Activated CD8-positive, alpha-beta memory T cell treated with anti-CD3 and anti-CD28 coated beads, Interleukin-2, amount 50 U/mL, for 48 hours (primary cell): Measurements from ENCODE around the gene SEMA6A.

ENCODE experiments used
- DNase-seq: peaks from one replicate; pipeline ENCODE4 v3.0.0-alpha.2; 2020

Gene SEMA6A

DNA sequence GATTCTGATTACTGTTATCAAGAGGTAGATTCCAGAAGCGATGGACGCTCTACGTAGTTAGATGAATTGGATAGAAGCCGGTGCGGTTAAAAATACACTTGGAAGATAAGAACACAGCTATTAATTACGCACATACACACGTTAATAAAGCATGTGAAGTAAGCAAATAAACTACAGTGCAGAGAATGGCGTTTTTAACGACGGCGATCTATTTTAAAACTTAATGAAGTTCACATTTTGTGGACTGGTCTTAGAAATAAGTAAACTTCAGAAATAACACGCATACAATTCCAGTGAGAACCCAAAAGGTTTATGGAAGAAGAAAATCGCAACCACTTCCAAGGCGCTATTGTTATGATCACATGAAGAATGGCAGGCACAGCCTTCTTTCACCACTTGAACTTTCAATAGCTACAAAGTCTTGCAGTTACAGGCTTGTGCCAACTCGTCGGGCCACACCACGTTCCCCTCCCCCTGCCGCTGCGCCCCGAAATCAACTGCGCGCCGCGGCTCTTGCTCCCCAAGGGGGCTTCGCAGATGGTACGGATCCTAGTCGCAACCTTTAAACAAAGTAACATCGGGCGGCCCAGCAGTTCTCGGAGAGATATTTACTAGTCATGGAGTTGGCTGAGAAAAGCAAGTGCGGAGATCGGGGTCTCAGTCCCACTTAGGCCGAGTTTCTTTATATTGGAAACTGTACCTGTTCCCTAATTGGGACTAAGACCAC, 866 bp upstream of the SEMA6A start:
- peak; percentile 57 for DNase-seq

DNA sequence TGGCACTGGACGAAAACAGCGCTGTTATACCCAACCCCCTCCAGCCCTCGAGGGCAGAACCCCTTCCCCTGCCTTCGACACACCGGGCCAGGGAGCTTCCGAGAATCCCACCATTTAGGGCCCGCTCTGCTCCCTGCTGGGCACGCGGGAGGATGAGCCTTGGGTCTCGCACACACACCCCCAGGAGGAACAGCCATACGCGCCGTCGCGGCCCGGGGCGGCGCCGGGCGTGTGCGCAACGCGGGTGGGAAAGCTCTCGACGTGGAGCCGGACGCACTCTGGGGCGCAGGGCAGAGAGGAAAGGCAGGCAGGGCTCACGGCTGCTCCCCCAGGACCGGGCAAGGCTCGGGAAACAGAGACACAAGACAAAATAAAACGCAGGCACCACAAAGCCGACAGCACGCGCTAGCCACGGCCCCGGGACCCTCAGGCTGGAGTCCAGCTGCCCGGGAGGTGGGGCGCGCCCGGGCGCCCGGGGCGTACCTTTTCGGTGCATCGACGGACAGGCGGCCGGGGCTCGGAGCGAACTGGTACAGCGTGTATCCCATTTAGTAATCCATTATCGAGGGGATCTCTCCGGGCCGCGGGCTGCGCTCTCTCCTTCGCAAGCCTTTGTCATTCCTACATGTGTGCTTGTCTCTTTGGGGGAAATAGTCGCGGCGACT, 789 bp downstream of the SEMA6A start:
- DNase-seq, result peak; percentile 53

DNA sequence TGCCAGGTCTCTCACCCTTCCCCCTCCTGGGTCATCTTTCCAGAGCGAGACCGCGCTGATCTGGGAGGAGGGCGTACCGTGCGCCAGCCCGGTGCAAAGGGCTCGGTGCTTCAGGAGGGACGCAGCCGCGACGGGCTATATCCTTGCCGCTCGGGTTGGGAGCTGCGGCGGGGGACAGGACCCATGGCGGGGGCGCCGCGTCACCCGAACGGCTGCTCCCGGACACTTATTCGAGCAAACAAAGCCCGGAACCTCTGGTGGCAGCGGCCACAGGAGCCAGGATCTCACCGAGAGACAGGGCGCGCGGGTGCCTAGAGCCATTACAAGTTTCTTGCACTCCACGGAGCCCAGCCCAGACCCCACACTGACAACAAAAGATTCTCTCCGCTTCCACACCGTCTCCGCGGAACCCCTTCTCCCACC, 1.3 kb downstream of the SEMA6A start:
- peak; percentile 54 for DNase-seq

DNA sequence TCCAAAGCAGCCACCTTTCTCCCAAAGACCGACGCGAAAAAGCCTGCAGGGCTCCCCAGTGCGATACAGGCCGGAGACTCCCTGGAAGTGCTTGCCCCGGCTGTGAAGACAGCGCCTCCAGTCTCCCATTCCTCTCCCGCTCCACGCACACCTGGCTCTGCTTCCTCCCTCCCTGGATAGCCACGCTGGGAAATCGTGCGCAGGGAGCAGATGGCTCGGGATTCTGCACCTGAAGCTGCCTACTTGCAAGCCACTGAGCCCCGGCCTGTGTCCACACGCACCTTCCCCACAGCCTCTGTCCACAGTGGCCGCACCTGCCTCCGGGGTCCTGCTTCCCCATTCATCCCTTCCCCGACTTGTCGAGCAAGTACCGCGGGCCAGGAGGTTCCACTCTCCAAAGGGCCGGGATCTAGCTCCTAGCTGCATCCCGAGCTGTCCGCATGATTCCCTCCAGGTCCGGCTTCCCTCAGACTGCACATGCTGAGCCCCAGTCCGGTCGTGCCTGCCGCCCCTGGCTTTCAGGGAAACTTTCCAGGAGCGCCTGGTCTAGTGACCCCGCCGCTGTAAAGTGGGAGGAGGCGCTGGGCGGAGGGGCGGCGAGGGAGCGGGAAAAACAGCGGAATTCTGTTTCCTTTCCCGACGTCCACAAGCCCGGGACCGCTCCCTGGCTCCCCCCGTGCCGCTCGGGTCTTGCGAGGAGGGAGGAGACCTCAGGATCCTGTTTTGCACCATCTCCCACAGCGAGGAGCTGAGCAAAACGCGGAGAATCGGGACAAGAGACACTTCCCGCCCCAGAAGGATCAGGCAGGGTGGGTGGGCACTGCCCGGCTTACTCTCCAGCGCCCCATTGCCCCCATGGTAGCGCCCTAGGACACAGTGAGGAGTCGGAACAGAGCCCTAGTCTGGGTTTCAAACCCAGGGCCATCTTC, 2.0 kb downstream of the SEMA6A start:
- no peak for DNase-seq

DNA sequence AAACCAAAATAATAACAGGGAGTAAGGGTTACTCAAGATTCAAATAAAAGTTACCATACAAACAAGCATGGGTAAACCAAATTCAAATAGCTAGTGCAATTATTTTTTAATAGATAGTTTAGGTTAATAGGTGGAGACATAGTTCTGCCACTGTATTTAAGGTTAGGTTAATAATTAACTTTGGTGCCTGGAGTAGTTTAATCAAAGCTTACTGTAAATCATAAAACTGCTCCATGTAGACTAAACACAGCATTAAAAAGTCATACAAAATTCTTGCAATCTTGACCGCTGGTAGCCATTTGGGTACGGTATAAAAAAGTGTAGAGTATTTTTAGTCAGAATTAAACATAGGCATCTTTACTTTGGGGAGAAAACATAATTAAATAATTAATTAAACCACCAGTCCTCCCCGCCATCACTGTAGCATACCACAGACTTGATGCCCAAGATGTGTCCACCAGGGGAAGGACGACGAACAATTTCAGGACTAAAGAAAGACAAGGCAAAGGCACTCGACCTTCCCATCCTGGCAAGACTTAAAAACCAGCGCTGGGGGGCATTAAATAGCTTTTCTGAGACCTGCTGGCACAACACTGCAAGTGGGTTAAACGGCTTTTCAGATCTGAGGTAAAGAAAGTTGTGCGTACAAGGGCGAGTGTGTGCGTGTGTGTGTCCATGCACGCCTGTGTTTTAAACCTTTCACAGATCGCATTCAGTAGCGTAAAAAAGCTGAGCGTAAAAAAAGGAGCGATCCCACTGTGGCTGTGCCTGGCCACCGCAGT, 2.9 kb downstream of the SEMA6A start:
- DNase-seq, result no peak

DNA sequence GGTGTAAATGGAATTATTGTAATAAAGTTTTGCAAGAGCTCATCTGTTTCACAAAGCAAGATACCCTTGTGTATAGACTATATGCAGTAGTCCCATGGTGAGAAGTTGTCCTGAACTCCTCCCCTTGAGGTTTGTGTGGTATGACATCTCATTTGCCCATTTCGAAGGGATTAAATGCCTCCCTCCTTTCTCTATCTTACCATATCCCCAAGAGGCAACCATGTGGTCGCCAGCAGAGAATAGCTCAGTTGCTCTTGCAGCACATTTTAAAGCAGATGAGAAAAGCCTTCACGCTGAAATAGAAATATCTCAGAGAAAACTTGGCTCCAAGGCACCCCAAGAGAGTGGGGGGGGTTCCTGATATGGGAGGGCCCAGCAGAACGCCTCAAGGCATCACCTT, 4.6 kb downstream of the SEMA6A start:
- DNase-seq, result no peak

DNA sequence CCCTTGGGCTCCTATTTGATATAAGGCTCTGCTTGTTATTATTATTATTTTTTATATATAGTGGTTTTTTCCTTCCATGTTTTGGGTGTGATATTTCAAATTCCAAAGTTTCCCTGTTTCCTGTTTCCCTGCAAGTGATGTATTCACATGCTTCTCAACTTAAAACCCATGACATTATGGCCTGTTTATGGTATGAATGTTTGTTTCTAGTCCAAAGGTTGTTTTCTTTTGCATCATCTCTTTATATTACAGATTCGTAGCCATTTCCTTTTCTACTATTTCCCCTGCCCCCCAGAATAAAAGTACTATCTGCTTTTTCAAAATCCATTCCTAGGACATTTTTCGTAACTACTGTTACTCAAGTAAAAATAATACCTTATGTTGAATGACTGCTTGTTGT, 7.5 kb downstream of the SEMA6A start:
- DNase-seq, result no peak

DNA sequence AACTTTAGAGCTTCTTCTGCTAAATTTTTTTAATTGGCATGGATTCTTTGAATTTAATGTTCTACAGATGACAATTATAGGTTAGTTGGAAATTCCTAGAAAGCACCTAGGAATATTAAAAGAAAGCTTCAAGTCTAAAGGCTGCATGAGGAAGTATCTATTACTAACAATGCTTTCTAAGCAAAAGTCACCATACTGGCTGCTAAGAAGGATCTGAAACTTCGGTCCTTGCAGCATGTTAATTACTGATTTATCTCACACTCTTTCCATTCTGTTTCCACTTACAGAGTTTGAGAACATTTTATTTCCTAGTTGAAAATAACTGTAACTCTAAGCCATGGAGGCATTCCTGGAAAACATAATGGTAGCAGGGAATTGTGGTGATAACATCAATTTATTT, 8.4 kb downstream of the SEMA6A start:
- no peak for DNase-seq

DNA sequence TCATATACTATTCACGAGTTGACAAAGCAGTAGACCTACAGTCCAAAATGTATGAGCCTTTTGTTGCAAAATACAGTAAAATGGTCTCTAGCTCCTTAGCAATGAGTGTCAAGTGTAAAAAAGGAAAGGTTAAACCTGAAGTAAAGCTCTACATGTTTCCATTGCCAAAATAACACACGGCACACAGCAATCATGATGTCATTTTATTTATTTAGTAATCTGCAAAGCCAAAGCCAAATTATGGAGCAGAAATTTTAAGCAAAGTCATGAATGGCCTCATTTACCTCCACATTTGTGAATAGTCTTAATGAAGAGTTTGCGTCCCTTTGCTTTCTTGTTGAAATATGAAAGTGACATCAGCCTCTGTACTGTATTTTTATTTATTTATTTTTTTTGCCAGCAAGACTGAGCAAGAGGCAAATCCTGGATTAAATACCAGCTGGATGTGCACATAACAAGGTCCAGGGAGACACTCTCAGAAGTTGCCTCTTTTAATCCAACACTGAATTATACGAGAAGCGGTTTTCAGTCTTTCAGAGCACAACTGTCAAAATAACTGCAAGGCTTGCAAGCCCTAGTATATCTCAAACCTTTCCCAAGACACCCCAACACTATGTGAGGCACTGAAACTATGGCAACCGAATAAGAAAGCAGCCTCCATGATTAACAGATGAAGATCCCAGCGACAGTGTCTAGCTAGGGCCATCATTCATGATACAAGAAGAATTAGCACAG, 9.7 kb downstream of the SEMA6A start:
- DNase-seq, result no peak

DNA sequence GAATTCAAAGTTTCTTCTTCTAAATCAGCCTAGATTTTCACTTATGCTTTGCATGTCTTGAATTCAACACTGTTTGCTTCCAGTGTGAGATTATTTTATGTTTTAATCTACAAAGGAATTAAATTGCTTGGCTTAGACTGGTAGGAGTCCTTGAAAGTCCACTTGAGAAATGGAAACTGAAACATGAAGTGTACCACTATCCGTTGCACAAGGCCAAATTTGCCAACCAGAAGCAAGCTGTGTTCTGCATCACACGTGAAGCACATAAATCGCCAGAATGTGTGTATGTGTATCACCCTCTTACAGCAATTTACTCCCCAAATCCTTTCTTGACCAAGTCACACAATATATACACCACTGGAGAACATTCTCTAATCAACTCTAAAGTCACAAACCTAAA, 10.3 kb downstream of the SEMA6A start:
- no peak for DNase-seq

DNA sequence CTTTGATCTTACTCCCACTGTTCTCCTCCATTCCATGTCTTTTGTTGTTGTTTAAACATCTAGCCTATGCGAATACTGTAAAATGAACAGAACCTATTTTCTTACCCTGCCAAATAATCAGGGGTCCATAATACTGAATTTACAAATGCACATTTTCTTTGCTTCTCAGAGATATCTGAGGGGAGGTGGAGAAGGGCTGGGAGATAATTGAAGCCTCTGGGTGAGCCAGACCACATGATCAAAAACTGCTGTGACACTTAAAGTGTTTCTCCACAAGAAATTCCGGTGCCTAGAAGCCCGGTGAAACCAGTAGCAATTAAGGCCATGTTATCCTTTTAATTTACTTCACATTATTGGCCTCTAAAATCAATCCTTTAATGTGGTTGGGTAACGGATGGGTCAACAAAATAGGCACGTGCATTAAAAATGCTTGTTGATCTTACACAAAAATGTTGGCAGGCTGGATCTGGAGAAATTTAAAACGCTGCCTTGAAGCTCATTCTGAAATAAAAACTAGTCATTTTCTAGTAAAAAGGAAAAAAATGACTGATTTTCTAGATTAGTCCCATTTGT, 10.8 kb downstream of the SEMA6A start:
- DNase-seq, result no peak

DNA sequence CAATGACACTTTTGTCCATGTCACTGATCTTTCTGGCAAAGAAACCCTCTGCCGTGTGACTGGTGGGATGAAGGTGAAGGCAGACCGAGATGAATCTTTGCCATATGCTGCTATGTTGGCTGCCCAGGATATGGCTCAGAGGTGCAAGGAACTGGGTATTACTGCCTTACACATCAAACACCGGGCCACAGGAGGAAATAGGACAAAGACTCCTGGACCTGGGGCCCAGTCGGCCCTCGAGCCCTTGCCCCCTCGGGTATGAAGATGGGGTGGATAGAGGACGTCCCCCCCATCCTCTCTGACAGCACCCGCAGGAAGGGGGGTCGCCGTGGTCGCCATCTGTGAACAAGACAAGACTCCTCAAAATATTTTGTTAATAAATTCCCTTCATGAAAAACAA, 12.0 kb downstream of the SEMA6A start:
- no peak for DNase-seq

DNA sequence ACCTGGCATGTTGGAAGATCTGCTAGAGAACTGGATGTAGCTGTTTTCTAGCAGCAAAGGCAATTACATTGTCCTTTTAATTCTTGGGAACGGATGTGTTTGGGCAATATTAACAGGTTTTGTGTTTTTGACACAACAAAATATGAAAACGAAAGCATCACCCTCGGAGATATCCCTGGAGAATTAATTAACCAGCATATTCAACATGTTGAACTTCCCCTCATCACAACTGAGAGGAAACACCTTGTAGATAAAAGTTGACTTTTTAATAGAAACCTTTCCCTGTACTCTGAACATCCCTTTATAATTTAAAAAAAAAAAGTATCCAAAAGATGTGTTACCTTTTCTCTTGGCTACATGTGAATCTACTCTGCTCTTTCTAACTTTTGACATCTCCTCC, 13.0 kb downstream of the SEMA6A start:
- DNase-seq, result no peak

DNA sequence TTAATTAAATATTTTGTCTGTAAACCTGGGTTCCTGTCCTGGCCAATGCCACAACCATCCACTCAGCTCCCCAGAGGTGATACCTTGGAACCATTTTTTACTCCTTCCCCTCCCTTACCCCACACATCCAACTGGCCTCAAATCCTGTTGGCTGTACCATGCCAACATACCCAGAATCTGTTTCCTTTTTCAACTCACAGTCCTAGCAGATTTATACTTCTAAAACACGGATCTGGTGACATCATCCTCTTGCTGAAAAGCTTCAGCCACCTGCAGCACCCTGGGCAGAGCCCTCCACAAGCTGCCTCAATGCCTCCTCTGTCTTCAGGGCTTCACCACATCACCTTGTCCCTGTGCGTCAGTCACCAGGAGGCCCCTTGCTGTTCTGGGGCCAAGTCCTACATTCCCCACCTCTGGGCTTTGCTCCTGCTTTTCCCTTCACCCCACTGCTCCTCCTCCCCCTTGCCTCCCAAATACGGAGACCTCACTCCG, 14.9 kb downstream of the SEMA6A start:
- no peak for DNase-seq

DNA sequence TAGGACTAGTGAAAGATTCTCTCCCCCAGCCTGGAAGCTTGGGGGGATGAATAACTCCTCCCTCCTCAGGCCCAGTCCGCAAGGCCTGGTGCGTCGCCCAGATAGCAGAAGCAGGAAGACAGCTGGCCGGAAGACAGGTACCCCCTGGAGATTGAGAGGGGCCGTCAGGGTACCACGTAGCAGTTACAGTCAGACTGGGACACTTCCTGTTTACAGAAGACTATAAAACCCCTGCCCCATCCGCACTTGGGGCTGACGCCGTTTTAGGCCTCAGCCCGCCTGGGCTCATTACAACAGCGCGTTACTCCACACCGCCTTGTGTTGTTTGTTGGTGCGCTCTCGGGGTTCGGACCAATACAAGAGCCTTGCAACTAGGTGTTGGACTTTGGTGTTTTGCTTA, 15.4 kb downstream of the SEMA6A start:
- no peak for DNase-seq

DNA sequence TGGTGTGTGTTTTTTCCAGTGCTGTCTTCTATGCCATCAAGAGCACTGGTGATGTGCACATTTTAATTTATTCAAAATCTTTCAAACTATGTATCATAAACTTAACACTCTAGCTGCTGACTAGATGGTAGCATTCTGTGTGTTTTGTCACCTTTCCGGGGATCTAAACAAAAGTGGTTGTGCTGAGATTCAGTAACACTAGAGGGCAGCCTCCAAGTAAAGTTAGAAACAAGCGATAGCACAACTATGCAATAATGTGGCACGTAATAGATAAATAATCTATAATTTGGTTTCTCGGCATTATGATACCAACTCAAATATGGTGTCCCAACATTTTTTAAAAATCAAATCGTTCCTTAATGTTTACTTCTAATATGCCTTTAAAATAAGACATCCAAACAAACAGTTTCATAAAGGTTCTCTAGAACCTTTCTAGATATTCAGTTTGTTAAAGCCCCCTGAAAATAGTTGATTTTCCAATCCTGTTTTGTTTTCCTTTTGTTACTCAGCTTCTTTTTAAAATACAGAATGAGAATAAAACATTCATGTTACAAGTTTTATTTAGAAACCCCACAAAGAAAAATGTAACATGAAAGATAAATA, 16.9 kb downstream of the SEMA6A start:
- no peak for DNase-seq

DNA sequence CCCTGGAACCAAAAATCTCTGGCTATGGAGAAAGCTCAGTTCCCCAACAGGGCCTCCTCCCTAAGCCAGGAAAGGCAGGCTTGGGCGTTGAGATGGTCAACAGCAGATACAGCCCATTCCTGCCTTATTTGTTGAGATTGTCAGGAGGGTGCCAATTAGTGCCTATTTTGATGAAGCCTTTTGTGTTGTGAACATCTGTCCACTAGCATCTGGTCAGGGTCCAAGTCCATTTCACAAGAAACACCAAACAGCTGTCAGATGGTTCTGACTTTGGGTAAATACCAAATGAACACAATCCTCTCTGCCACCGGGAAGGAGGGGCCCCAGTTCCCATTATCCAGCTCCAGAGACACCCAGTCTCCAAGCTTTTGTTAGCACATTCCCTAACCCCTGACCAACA, 19.9 kb downstream of the SEMA6A start:
- DNase-seq, result no peak

DNA sequence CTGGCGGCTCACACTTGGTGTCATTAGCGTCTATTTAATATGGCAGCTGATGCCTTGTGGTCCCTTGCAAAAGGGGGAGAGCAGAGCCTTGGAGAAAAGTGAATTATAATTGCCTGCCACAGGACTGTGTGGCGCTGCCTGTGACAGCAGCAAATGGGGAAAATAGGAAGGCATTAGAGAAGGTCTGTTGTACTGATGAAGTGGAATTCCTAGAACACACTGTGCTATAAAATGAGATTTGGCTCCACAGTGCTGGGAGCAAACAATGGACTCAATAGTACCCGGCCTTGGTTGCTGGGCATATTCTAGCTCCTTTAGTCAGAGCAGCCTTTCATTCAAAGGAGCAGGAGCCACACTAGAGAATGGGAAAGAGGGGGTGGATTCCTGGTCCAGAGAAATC, 21.3 kb downstream of the SEMA6A start:
- DNase-seq, result no peak

DNA sequence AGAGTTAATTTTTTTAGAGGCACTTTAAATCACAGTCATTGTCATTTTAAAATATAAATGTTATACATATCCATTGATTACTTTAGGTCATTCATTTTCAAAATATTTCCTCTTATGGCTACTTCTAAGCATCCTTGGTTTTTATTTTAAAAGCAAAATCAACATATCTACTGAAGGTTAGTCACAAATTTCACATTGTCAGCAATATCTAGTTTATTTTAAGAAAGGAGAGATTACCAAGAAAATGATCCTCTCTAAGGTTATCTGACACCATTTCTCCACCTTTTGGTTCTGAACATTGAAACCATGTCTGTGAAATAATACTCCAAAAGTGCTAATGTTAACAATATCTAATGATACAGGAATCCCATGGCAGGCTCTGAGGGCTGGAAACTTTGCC, 24.5 kb downstream of the SEMA6A start:
- DNase-seq, result no peak

DNA sequence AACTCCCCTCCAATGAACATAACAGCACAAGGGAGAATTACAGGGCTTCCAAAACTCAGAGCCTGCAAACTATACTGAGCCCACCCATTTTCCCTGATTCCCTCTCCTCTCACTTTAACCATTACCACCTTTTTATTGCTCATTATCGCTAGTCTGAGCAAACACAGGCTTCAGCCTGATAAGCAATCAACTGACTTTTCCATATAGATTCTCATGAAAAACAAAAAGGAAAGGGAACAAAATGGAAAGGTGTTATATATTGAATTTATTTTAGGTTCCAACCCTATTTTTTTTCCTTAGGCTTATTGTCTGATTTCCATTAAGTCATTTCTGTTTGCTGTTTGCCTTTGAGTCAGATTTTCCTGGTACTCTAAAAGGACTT, 27.9 kb downstream of the SEMA6A start:
- no peak for DNase-seq

DNA sequence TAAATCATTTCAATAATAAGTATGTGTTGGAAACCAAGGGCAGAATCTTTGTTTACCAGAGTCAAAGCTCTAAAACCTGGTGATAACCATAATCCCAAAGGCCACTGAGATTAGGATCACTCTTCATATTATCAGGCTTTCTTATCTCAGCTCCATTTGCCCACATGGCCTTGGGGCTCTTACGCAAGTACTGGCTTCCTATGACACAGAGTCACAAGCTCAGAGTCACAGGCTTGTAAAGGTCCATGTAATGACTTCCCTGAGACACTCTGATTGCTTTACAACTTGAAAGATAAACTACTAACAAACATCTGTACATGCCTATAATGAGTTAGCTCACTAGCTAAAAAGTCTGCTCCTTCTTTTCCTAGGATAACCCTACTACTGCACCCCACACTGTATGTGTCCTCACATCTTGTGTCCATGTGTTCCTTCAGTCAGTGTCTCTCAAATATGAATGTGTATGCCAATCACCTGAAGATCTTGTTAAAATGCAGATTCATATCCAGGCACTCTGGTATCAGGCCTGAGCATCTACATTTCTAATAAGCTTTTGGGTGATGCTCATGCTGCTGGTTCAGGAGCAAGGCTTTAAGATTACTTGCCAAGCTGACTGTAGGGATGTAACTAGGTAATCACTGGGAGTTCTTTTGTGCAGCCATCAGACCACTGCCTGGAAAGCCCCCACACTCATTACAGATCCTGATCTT, 28.4 kb downstream of the SEMA6A start:
- no peak for DNase-seq
